Measurements from ENCODE around the gene LTBP2. TPM values are rescaled to one million over a fixed set of nuclear protein-coding genes. Genes with fewer than 3 reads are reported as not detected.

Gene LTBP2
- total RNA-seq, 1 experiment from 2014 or later: 1.7 TPM

- in situ Hi-C loops (cut with HindIII; ENCODE audit: low pct_unique_long_range_greater_than_20kb, low sequenced_read_pairs): no loop called here
- no peak for DNase-seq (ENCODE audit: low read depth, low spot score)
These were observed 10.1 kb downstream of the LTBP2 start for GRCh38 chr14:74601982-74602381.

GRCh38 chr14:74599946-74600345, 12.1 kb downstream of the LTBP2 start:
- in situ Hi-C loops (cut with HindIII; ENCODE audit: low pct_unique_long_range_greater_than_20kb, low sequenced_read_pairs): no loop called here
- DNase-seq (ENCODE audit: low read depth, low spot score): no peak

GRCh38 chr14:74599321-74599761, 12.7 kb downstream of the LTBP2 start:
- no peak for DNase-seq (ENCODE audit: low read depth, low spot score)
- in situ Hi-C loops (cut with HindIII; ENCODE audit: low pct_unique_long_range_greater_than_20kb, low sequenced_read_pairs): no loop called here

- in situ Hi-C loops (cut with HindIII; ENCODE audit: low pct_unique_long_range_greater_than_20kb, low sequenced_read_pairs): no loop called here
- DNase-seq (ENCODE audit: low read depth, low spot score): no peak
These were observed 15.1 kb downstream of the LTBP2 start for GRCh38 chr14:74596741-74597450.

GRCh38 chr14:74595006-74595735, 16.9 kb downstream of the LTBP2 start:
- in situ Hi-C loops (cut with HindIII; ENCODE audit: low pct_unique_long_range_greater_than_20kb, low sequenced_read_pairs): no loop called here
- DNase-seq (ENCODE audit: low read depth, low spot score): no peak

GRCh38 chr14:74594606-74595005, 17.4 kb downstream of the LTBP2 start:
- in situ Hi-C loops (cut with HindIII; ENCODE audit: low pct_unique_long_range_greater_than_20kb, low sequenced_read_pairs): no loop called here
- DNase-seq (ENCODE audit: low read depth, low spot score): no peak

GRCh38 chr14:74594029-74594428, 18.0 kb downstream of the LTBP2 start:
- no peak for DNase-seq (ENCODE audit: low read depth, low spot score)
- in situ Hi-C loops (cut with HindIII; ENCODE audit: low pct_unique_long_range_greater_than_20kb, low sequenced_read_pairs): no loop called here

- in situ Hi-C loops (cut with HindIII; ENCODE audit: low pct_unique_long_range_greater_than_20kb, low sequenced_read_pairs): no loop called here
- no peak for DNase-seq (ENCODE audit: low read depth, low spot score)
These were observed 18.6 kb downstream of the LTBP2 start for GRCh38 chr14:74593241-74593953.

GRCh38 chr14:74592476-74593201, 19.4 kb downstream of the LTBP2 start:
- in situ Hi-C loops (cut with HindIII; ENCODE audit: low pct_unique_long_range_greater_than_20kb, low sequenced_read_pairs): no loop called here
- DNase-seq (ENCODE audit: low read depth, low spot score): no peak

GRCh38 chr14:74591899-74592298, 20.1 kb downstream of the LTBP2 start:
- in situ Hi-C loops (cut with HindIII; ENCODE audit: low pct_unique_long_range_greater_than_20kb, low sequenced_read_pairs): no loop called here
- DNase-seq (ENCODE audit: low read depth, low spot score): no peak

GRCh38 chr14:74591394-74591793, 20.6 kb downstream of the LTBP2 start:
- DNase-seq (ENCODE audit: low read depth, low spot score): no peak
- in situ Hi-C loops (cut with HindIII; ENCODE audit: low pct_unique_long_range_greater_than_20kb, low sequenced_read_pairs): no loop called here

GRCh38 chr14:74589291-74589879, 22.7 kb downstream of the LTBP2 start:
- DNase-seq (ENCODE audit: low read depth, low spot score): no peak
- in situ Hi-C loops (cut with HindIII; ENCODE audit: low pct_unique_long_range_greater_than_20kb, low sequenced_read_pairs): no loop called here

GRCh38 chr14:74587363-74587707, 24.7 kb downstream of the LTBP2 start:
- DNase-seq (ENCODE audit: low read depth, low spot score): no peak
- in situ Hi-C loops (cut with HindIII; ENCODE audit: low pct_unique_long_range_greater_than_20kb, low sequenced_read_pairs): no loop called here

- no peak for DNase-seq (ENCODE audit: low read depth, low spot score)
- in situ Hi-C loops (cut with HindIII; ENCODE audit: low pct_unique_long_range_greater_than_20kb, low sequenced_read_pairs): no loop called here
These were observed 25.2 kb downstream of the LTBP2 start for GRCh38 chr14:74586681-74587362.

GRCh38 chr14:74585406-74586335, 26.4 kb downstream of the LTBP2 start:
- no peak for DNase-seq (ENCODE audit: low read depth, low spot score)
- in situ Hi-C loops (cut with HindIII; ENCODE audit: low pct_unique_long_range_greater_than_20kb, low sequenced_read_pairs): no loop called here

GRCh38 chr14:74584951-74585350, 27.1 kb downstream of the LTBP2 start:
- DNase-seq (ENCODE audit: low read depth, low spot score): no peak
- in situ Hi-C loops (cut with HindIII; ENCODE audit: low pct_unique_long_range_greater_than_20kb, low sequenced_read_pairs): no loop called here
